Measurements from ENCODE around the gene PUS10.

DNA sequence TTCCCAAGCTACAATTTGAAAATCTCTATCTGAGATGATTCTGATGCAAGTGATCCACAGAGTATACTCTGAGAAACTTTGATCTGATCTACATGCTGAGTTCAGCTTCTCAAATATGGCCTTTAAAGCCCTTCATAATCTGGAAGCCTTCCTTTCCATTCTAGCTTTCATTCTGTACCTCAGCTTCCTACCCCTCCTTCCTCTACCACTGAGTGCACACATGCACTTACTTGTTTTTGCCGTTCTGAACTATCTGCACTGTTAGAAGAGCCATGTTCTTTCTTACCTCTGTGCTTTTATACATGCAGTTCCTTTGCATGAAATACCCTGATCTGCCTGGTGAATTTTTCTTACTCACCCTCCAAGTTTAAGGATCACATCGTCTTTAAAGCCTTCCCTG is 111.7 kb downstream of the PUS10 start:
- TF ChIP-seq CTCF (IDR thresholded peaks at IDR 0.05), result no peak
- no peak for TF ChIP-seq RARB (CRISPR knock-in tag; IDR thresholded peaks at IDR 0.05)
- no peak for TF ChIP-seq NR3C1 (IDR thresholded peaks at IDR 0.05)
- TF ChIP-seq REST (IDR thresholded peaks at IDR 0.05), result no peak
- TF ChIP-seq, protein P1, sequence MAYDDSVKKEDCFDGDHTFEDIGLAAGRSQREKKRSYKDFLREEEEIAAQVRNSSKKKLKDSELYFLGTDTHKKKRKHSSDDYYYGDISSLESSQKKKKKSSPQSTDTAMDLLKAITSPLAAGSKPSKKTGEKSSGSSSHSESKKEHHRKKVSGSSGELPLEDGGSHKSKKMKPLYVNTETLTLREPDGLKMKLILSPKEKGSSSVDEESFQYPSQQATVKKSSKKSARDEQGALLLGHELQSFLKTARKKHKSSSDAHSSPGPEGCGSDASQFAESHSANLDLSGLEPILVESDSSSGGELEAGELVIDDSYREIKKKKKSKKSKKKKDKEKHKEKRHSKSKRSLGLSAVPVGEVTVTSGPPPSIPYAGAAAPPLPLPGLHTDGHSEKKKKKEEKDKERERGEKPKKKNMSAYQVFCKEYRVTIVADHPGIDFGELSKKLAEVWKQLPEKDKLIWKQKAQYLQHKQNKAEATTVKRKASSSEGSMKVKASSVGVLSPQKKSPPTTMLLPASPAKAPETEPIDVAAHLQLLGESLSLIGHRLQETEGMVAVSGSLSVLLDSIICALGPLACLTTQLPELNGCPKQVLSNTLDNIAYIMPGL (CRISPR knock-in tag; IDR thresholded peaks at IDR 0.05; ENCODE audit: borderline replicate concordance), result no peak
- TF ChIP-seq PHF8 (IDR thresholded peaks at IDR 0.05; ENCODE audit: borderline replicate concordance, low read depth), result no peak

All from A549 (cell line).